Activated naive CD4-positive, alpha-beta T cell treated with anti-CD3 and anti-CD28 coated beads, Interleukin-2, amount 50 U/mL, for 72 hours (primary cell): ENCODE data around the gene ZSCAN5A. TPM values are rescaled to one million over a fixed set of nuclear protein-coding genes. Genes with fewer than 3 reads are reported as not detected.
"Not testable (repeated sequence)": the region's sequence is repeated elsewhere in the genome, so short reads cannot be mapped to it uniquely, and the experiment has no call there.

Experiments
- ATAC-seq, 2 donors: fragments of 150-1000 bp; cut with Tn5 transposase; 2 replicates each; pipeline ENCODE4 v1.10.0; 2021; ENCODE audit warnings: mild to moderate bottlenecking in 2 of 2, moderate library complexity in 2 of 2
- DNase-seq, 2 donors: peaks; one replicate each; pipeline ENCODE4 v3.0.0; 2021 to 2022; ENCODE audit warnings: low spot score in 2 of 2
- H3K27ac Mint-ChIP-seq, 2 donors: one replicate each; pipeline ENCODE4 v1.8.0; 2022; ENCODE audit warnings: mild to moderate bottlenecking in 2 of 2, mixed read lengths in 2 of 2
- H3K36me3 Mint-ChIP-seq, 2 donors: one replicate each; pipeline ENCODE4 v1.8.0; 2022; ENCODE audit warnings: mixed read lengths in 2 of 2
- H3K9me3 Mint-ChIP-seq, 2 donors: one replicate each; pipeline ENCODE4 v1.8.0; 2022; ENCODE audit warnings: mixed read lengths in 2 of 2
- total RNA-seq, 2 donors: library from RNA; stranded (reverse); gene quantifications; one replicate each; pipeline ENCODE4 v1.2.3, GENCODE V29; 2022

The ZSCAN5A gene, protein sequence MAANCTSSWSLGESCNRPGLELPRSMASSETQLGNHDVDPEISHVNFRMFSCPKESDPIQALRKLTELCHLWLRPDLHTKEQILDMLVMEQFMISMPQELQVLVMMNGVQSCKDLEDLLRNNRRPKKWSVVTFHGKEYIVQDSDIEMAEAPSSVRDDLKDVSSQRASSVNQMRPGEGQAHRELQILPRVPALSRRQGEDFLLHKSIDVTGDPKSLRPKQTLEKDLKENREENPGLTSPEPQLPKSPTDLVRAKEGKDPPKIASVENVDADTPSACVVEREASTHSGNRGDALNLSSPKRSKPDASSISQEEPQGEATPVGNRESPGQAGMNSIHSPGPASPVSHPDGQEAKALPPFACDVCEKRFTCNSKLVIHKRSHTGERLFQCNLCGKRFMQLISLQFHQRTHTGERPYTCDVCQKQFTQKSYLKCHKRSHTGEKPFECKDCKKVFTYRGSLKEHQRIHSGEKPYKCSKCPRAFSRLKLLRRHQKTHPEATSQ
- 10 to 100 TPM in 1 of 2 donors, 1 to 10 TPM in 1; 4.1 to 13.3 TPM for total RNA-seq

DNA sequence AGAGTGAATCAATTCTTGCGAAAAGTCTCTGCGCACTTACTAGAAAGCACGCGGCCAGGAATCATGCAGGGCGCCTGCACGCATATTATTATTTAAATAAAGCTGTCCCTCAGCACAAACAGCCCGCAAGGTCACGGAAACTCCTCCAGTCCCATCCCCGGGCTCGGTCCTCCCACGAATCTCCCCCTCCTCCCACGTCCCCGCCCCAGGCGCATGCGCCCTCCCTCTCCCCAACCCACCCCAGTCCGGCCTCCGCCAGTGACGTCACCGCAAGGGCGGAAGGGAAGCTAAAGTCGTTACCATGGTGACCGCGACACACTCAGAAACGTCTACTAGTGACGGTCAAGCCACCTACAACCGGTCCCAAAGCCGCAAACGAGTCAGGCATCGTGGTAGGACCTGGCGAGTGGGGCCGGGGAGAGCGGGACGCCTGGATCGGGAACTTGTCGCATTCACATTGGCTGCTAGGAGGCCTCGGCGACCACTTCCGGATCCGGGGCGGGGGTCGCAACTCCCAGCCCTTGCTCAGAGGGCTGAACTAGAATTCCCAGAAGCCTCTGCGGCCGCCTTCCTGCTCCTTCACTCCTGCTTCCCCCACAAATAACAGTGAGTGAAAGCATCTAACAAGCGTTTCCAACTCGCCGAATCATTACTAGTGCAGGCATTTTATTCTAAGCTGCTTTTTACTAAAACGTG lies at the start of gene ZSCAN5A:
ZSCAN5A (minus strand) TSS at position 459 of the 696 bp plus-strand sequence. CDS start 89,793 bp downstream, outside the sequence.
- Mint-ChIP-seq H3K36me3 (peaks cover 18 to 32% of the 10 kb centered on the region in 2 donors), H3K27ac (peak within 1 kb of the TSS; percentile 98 to 100), H3K9me3 (peaks cover 0 to 2% of the 10 kb centered on the region in 2 donors)
- DNase-seq (peak; percentile 93 to 97), ATAC-seq (peak; percentile 81 to 84)

DNA sequence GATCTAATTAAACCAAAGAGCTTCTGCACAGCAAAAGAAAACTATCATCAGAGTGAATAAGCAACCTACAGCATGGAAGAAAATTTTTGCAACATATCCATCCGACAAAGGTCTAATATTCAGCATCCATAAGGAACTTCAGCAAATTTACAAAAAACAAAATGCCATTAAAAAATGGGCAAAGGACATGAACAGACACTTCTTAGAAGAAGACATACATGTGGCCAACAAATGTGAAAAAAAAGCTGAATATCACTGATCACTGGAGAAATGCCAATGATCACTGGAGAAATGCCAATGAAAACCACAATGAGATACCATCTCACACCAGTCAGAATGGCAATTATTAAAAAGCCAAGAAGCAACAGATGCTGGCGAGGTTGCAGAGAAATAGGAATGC lies 46.2 kb upstream of the ZSCAN5A start:
- H3K9me3 Mint-ChIP-seq: peaks cover 39 to 47% of the 10 kb centered on the region in 2 donors
- DNase-seq (no peak), ATAC-seq (no peak)
- no peak overlapping the region for H3K27ac Mint-ChIP-seq
- H3K36me3 Mint-ChIP-seq: peaks cover 55 to 59% of the 10 kb centered on the region in 2 donors

DNA sequence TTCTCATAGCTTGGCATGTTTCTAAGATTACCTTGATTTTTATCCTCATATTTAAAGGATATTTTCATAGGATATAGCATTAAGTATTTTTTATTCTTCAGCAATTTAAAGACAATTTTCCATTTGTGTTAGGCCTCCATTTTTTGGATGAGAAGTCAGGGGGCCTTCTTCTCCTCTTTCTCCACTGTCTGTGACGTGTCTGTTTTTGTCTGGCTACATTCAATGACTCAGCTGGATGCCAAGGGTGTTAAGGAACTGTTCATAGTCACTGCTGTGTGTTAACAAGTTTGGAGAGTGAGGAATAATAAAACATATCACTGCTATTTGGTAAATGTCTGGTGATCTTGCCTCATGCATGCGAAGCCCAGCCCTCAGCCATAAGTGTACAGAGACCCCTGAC lies 42.3 kb upstream of the ZSCAN5A start:
- H3K9me3 Mint-ChIP-seq: peaks cover 24 to 27% of the 10 kb centered on the region in 2 donors
- no peak for ATAC-seq
- no peak overlapping the region for H3K27ac Mint-ChIP-seq
- H3K36me3 Mint-ChIP-seq: peaks cover 36 to 39% of the 10 kb centered on the region in 2 donors
- no peak for DNase-seq

DNA sequence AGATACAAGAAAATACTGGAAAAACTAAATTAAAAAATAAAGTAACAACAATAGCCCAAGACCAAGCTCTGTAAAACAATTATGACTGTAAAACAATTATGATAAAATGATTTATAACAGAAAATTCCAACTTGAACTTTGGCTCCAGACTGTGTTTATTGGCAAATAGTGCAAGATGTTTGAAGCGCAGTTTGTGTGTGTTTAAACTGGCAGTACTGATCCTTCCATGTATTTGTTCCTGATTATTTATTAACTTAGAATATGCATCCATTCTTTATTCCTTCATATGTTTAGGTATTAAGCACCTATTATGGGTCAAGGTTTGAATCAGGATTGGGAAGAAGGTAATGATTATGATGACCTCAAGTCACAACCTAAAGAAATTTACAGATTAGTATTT lies 40.9 kb upstream of the ZSCAN5A start:
- DNase-seq: no peak
- H3K9me3 Mint-ChIP-seq: peaks cover 20 to 23% of the 10 kb centered on the region in 2 donors
- H3K36me3 Mint-ChIP-seq: peaks cover 27 to 30% of the 10 kb centered on the region in 2 donors
- H3K27ac Mint-ChIP-seq: no peak overlapping the region
- ATAC-seq: no peak

DNA sequence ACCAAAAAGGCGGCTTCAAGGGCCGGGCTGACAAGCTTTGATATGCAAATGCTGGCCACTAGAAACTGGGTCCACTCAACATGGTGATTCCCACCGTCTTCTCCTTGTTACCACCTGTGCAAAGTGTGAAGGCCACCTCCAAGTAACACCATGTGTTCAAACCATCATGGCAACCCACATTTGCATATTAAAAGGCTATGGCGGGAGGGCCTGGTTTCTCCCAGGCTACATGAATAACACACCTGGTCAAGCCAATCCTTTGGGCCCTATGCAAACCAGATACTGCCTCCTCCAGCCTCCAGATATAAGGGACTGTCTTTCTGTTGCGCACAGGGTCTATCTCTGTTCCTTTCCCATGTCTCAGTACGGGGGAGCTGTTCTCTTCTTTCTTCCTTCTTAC lies 36.6 kb upstream of the ZSCAN5A start:
- Mint-ChIP-seq H3K36me3 (no peaks in the 10 kb centered on the region), H3K9me3 (no peaks in the 10 kb centered on the region), H3K27ac (no peak overlapping the region)
- DNase-seq (no peak), ATAC-seq (no peak)

DNA sequence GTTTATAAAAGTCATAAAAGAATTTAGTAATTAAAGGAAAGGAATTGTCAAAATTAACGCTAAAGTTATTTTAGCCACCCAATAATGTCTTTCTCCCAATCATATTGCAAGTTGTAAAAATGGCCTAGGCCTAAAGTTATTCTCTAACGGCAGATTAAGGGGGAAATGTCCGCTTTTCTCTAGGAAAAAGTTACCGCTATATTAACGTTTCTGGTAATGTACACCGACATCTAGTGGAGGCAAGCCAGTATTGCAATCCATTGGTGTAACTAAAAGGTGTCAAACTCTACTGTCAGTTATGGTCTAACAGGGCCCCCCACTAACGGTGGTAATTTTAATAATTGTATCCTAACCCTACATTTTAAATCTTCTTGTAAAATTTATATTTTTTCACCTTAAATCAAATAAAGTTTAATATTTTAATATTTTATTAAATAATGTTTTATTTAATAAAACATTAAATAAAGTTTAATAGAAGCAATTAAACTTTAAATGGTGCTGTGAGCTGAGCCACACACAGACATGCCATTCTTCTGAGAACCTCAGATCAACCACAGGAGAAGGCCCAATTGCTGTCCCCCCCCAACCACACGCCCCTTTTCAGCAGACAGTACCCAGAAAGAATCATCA lies 35.9 kb upstream of the ZSCAN5A start:
- Mint-ChIP-seq H3K27ac (no peak overlapping the region), H3K9me3 (no peaks in the 10 kb centered on the region), H3K36me3 (no peaks in the 10 kb centered on the region)
- ATAC-seq (no peak), DNase-seq (peak in 1 of 2 donors; percentile 45)

DNA sequence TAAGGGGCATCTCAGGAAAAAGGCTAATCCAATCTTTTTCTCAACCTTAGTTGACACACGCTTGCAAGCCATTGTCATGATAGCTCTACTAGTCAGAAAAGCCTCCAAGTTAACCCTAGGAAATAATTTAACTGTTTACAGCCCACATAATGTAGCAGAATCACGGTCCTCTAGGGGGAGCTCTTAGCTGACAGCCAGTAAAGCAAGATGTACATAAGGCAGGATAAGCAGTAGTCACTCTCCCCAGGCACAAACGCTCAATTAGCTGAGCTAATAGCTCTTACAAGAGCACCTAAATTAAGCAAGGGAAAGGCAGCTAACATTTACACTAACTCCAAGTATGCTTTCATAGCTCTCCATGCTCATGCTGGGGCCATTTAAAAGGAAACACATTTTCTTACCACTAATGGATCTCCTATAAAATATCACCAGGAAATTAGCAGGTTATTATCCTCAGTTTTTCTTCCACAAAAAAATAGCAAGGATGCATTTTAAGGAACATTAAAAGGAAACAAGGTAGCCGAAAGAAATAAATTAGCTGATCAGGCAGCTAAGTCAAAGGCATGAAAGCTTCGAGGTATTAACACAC lies 33.7 kb upstream of the ZSCAN5A start:
- DNase-seq: peak in 1 of 2 donors; percentile 52
- Mint-ChIP-seq H3K27ac (no peak overlapping the region), H3K9me3 (no peaks in the 10 kb centered on the region), H3K36me3 (no peaks in the 10 kb centered on the region)
- ATAC-seq: no peak

DNA sequence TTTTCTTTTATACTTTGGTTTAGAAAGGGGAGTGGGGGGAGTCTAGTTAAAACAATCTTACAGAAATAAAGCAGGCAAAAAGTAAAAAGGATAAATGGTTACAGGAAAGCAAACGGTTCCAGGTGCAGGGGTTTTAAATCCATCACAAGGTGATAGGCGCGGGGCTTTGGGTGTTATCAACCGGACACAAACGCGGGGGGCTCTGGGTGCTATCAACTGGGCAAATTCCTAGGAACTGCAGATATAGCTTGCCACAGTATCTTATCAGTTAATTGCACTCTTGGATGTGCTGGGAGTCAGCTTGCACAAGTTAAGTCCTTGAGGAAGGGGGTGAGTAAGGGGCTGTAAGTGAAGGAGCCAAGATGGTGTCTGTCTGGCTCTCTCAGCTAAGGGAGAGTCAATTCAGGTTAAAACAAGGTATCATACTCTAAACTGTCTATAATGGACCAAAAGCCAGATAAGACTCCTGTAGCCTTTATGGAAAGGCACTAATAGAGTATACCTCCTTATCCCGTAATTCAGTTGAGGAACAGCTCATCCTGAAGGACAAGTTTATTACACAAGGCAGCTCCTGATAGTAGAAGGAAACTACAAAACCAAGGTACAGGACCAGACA lies 32.6 kb upstream of the ZSCAN5A start:
- Mint-ChIP-seq H3K9me3 (peaks cover 0 to 8% of the 10 kb centered on the region in 2 donors), H3K27ac (no peak overlapping the region), H3K36me3 (no peaks in the 10 kb centered on the region)
- ATAC-seq: no peak
- DNase-seq: no peak

DNA sequence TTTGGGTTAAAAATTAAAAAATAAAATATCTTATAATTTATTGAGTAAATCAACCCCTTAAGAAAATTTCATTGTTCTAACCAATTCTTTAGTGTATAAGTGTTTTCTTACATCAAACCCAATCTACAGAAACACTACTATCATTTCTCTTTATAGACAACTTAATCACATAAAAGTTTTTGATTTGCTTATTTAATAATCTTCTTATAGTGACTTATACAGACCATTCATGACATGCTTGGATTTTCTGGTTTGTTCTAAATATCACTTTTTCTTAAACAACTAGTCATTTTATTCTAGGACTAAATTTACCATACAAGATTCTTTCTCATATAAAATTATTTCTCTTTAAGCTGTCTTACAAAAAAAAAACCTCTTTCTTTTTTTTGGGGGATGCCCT lies 27.3 kb upstream of the ZSCAN5A start:
- peaks cover 5 to 14% of the 10 kb centered on the region in 2 donors for H3K9me3 Mint-ChIP-seq
- no peak overlapping the region for H3K27ac Mint-ChIP-seq
- ATAC-seq (no peak), DNase-seq (no peak)
- H3K36me3 Mint-ChIP-seq: peaks cover 5 to 18% of the 10 kb centered on the region in 2 donors

DNA sequence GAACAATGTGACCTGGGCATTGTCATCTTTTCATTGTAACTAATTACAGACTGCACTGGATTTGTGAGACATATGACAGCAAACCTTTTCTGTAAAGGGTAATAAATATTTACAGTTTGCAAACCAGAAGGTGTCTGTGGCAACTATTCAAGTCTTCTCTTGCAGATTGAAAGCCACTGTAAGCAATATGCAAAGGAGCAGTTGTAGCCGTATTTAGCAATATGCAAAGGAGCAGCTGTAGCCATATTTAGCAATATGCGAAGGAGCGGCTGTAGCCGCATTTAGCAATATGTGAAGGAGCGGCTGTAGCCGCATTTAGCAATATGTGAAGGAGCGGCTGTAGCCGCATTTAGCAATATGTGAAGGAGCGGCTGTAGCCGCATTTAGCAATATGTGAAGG lies 24.4 kb upstream of the ZSCAN5A start:
- peaks cover 5 to 25% of the 10 kb centered on the region in 2 donors for H3K36me3 Mint-ChIP-seq

DNA sequence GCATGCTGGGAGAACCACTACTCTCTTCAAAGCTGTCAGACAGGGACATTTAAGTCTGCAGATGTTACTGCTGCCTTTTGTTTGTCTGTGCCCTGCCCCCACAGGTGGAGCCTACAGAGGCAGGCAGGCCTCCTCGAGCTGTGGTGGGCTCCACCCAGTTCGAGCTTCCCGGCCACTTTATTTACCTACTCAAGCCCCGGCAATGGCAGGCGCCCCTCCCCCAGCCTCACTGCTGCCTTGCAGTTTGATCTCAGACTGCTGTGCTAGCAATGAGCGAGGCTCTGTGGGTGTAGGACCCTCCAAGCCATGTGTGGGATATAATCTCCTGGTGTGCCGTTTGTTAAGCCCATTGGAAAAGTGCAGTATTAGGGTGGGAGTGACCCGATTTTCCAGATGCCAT lies 22.4 kb upstream of the ZSCAN5A start:
- ATAC-seq, H3K9me3 Mint-ChIP-seq, DNase-seq, H3K27ac Mint-ChIP-seq: not testable (repeated sequence)
- H3K36me3 Mint-ChIP-seq: peaks cover 5 to 34% of the 10 kb centered on the region in 2 donors

More for the DNA sequence above, 24.4 kb upstream of the ZSCAN5A start:
- not testable (repeated sequence) for ATAC-seq, DNase-seq, H3K27ac Mint-ChIP-seq
- H3K9me3 Mint-ChIP-seq: peaks cover 5 to 14% of the 10 kb centered on the region in 2 donors

DNA sequence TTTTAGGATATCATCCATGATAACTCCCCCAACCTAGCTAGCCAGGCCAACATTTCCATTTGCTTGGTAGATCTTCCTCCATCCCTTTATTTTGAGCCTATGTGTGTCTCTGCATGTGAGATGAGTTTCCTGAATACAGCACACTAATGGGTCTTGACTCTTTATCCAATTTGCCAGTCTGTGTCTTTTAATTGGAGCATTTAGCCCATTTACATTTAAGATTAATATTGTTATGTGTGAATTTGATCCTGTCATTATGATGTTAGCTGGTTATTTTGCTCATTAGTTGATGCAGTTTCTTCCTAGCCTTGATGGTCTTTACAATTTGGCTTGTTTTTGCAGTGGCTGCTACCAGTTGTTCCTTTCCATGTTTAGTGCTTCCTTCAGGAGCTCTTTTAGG lies 20.7 kb upstream of the ZSCAN5A start:
- H3K27ac Mint-ChIP-seq, ATAC-seq, DNase-seq, H3K9me3 Mint-ChIP-seq: not testable (repeated sequence)
- H3K36me3 Mint-ChIP-seq: peaks cover 4 to 28% of the 10 kb centered on the region in 2 donors

DNA sequence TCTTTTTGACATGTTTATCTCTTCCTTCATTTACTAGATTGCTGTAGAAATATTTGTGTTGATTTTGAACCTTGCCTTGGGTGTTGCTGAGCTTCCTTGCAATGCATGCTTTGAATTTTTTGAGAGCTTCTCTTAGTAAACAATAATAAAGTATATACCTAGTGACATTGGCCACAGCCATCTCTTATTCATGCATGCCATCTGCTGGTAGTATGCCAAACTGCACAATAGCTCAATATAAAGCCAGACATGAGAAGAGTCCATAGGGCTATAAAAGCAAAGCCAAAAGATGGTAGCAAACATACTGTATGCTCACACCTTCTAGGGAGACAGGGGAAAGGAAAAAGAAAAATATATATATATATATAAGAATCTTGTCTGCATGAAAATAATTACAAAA lies 18.9 kb upstream of the ZSCAN5A start:
- Mint-ChIP-seq H3K27ac (no peak overlapping the region), H3K9me3 (peaks cover 0 to 7% of the 10 kb centered on the region in 2 donors), H3K36me3 (peaks cover 0 to 24% of the 10 kb centered on the region in 2 donors)
- ATAC-seq (peak in 1 of 2 donors; percentile 58), DNase-seq (peak in 1 of 2 donors; percentile 45)

DNA sequence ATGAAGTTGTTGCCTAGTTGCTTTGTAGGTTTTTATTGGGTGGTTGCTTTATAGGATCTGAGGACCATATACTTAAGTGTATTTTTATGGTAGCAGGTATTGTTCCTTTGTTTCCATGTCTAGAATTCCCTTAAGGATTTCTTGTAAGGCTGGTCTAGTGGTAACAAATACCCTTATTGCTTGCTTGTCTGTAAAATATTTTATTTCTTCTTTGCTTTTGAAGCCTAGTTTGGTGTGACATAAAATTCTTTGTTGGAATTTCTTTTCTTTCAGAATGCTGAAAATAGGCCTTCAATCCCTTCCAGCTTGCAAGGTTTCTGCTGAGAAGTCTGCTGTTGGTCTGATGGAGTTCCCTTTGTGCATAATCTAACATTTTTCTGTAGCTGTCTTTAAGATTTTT lies 18.1 kb upstream of the ZSCAN5A start:
- ATAC-seq (no peak), DNase-seq (no peak)
- Mint-ChIP-seq H3K9me3 (peaks cover 0 to 7% of the 10 kb centered on the region in 2 donors), H3K27ac (no peak overlapping the region), H3K36me3 (peaks cover 0 to 24% of the 10 kb centered on the region in 2 donors)

DNA sequence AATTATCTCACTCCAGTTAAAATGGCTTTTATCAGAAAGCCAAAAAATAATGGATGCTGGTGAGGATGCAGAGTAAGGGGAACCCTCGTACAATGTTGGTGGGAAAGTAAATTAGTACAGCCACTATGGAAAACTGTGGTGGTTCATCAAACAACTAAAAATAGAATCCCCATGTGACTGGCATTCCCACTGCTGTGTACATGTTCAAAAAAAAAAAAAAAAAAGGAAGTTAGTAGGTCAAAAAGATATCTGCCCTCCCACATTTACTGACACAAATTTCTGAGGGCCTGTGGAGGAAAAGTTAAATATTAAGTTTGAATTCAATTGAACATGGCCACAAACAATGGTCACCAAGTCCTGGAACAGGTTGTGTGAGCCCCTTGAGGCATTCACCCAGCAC lies 9.8 kb upstream of the ZSCAN5A start:
- Mint-ChIP-seq H3K36me3 (no peaks in the 10 kb centered on the region), H3K27ac (no peak overlapping the region), H3K9me3 (peaks cover 0 to 5% of the 10 kb centered on the region in 2 donors)
- ATAC-seq: no peak
- no peak for DNase-seq

DNA sequence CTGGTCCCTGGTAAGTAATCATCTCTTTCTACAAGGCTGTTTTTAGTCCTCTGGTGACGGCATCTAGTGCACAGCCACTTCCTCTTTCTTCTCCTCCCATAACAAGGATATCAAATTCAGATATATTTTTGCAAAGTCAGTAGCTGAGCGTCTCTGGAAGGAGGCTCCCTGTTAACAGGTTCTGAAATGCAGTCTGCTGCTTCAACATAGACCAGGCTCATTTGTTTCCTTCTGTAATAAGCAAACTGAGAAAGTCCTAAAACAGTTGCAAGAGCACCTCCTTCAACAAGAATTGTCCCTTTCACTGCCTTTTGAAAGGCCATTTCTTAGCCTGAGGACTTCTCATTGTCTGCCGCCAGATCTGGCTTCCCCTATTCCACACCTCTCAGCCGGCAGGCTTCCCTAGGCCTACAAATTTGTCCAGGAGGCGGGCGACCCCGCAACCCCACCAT lies 7.4 kb upstream of the ZSCAN5A start:
- no peak for ATAC-seq
- Mint-ChIP-seq H3K36me3 (no peaks in the 10 kb centered on the region), H3K27ac (peak overlapping the region in 1 of 2 donors; percentile 45), H3K9me3 (peaks cover 0 to 5% of the 10 kb centered on the region in 2 donors)
- no peak for DNase-seq
